K562 (cell line): ENCODE data around the gene CPTP. TPM values are rescaled to one million over a fixed set of nuclear protein-coding genes. Genes with fewer than 3 reads are reported as not detected.

Experiments
- ATAC-seq: fragments of 200-7000 bp; cut with Tn5 transposase; 3 replicates; pipeline ENCODE4 v1.9.1; 2020; ENCODE audit warnings: moderate library complexity
- BruUV-seq: library from RNA; stranded (reverse); fragments of 400-500 nt; replicated peaks from 2 replicates; lab custom pipeline; 2021; lab: Mats Ljungman, UMichigan
- CTCF ChIA-PET: fragments of 300-600 bp; formaldehyde crosslinking; extraction: SDS; loops from one replicate; lab custom pipeline; 2021; ENCODE audit warnings: low intra/inter-chr PET ratio; lab: Yijun Ruan, JAX
- POLR2A ChIA-PET: fragments of 300-600, 350-650 bp; sonication (Branson Sonifier 250); formaldehyde crosslinking; extraction: SDS; loops from one replicate; lab custom pipeline; 2021; ENCODE audit warnings: antibody characterized with exemption, inconsistent platforms; lab: Yijun Ruan, JAX
- DNase-seq, 4 experiments: peaks; one replicate each; pipeline versions ENCODE4 v3.0.0 to v3.0.0-alpha.2; 2011 to 2018; ENCODE audit warnings: low spot score in 3 of 4, mixed read lengths in 3 of 4; ENCODE audit errors: extremely low read depth in 1 of 4
- FAIRE-seq: peaks from 2 replicates; lab custom pipeline; 2011; peaks lifted over from hg19 to GRCh38; lab: Jason Lieb, UNC
- H2AFZ ChIP-seq: 2 replicates; pipeline ENCODE4 v1.6.0; 2011; ENCODE audit warnings: low read depth, low read length, control low read depth, inconsistent platforms
- H3K27ac ChIP-seq: fragments of 200-600 bp; 3 replicates; pipeline ENCODE4 v1.8.0; 2011; ENCODE audit warnings: low read depth, mild to moderate bottlenecking, control low read depth, inconsistent platforms, low read length, moderate library complexity, mixed read lengths; ENCODE audit errors: extremely low read depth
- H3K27me3 ChIP-seq, 2 experiments: fragments of 300-600 bp in 1 of 2; 2 replicates in 1 of 2; 3 replicates in 1 of 2; pipeline versions ENCODE4 v1.6.0 to v1.8.0; 2011; ENCODE audit warnings: inconsistent platforms in 2 of 2, low read length in 2 of 2, mild to moderate bottlenecking in 1 of 2, mixed read lengths in 1 of 2, moderate library complexity in 1 of 2; ENCODE audit not compliant: control insufficient read depth in 2 of 2, insufficient read depth in 2 of 2
- H3K36me3 ChIP-seq: fragments of 300-600 bp; 3 replicates; pipeline ENCODE4 v1.8.0; 2011; ENCODE audit warnings: mild to moderate bottlenecking, low read length, inconsistent platforms; ENCODE audit not compliant: control insufficient read depth, insufficient read depth
- H3K4me1 ChIP-seq, 2 experiments: fragments of 200-600 bp in 1 of 2; replicated peaks in 1 of 2; 2 replicates in 1 of 2; 3 replicates in 1 of 2; pipeline versions ENCODE4 v1.5.1 to v1.8.0; 2011; ENCODE audit warnings: inconsistent platforms in 2 of 2, low read length in 2 of 2, mild to moderate bottlenecking in 1 of 2, mixed read lengths in 1 of 2, moderate library complexity in 1 of 2; ENCODE audit not compliant: control insufficient read depth in 2 of 2, insufficient read depth in 2 of 2
- H3K4me2 ChIP-seq: 2 replicates; pipeline ENCODE4 v1.6.1; 2011; ENCODE audit warnings: low read length, control low read depth, inconsistent platforms, mixed read lengths; ENCODE audit not compliant: insufficient read depth
- H3K4me3 ChIP-seq: fragments of 200-600 bp; sonication (generic), shearing (Covaris generic); 2 replicates; pipeline ENCODE4 v1.5.1; 2016; ENCODE audit warnings: control low read depth, inconsistent platforms
- H3K79me2 ChIP-seq: fragments of 200-600 bp; 3 replicates; pipeline ENCODE4 v1.8.0; 2011; ENCODE audit warnings: low read length, inconsistent platforms; ENCODE audit not compliant: control insufficient read depth, insufficient read depth
- H3K9ac ChIP-seq, 2 experiments: 2 replicates each; pipeline versions ENCODE4 v1.6.0 to v1.6.1; 2011; ENCODE audit warnings: low read depth in 2 of 2, low read length in 2 of 2, control low read depth in 1 of 2, inconsistent platforms in 1 of 2, mild to moderate bottlenecking in 1 of 2, mixed read lengths in 1 of 2; ENCODE audit not compliant: insufficient read depth in 1 of 2
- H3K9me1 ChIP-seq: one replicate; pipeline ENCODE4 v1.6.0; 2011; ENCODE audit warnings: inconsistent platforms, mild to moderate bottlenecking, low read length, moderate library complexity; ENCODE audit not compliant: control insufficient read depth, insufficient read depth
- H3K9me3 ChIP-seq: replicated peaks from 2 replicates; pipeline ENCODE4 v1.5.1; 2011; ENCODE audit warnings: low read depth, low read length, inconsistent platforms; ENCODE audit not compliant: control insufficient read depth, insufficient read depth
- H4K20me1 ChIP-seq: replicated peaks from 2 replicates; pipeline ENCODE4 v1.6.1; 2011; ENCODE audit warnings: low read length, inconsistent platforms, mixed read lengths; ENCODE audit not compliant: control insufficient read depth, insufficient read depth
- ARID4B ChIP-seq: sonication (generic); formaldehyde crosslinking; IDR thresholded peaks from 2 replicates; pipeline ENCODE4 v1.8.0; 2022; ENCODE audit warnings: mild to moderate bottlenecking, missing genetic modification reagents
- ERF ChIP-seq: fragments of 450-650 bp; formaldehyde crosslinking; IDR thresholded peaks from 2 replicates; pipeline ENCODE4 v1.4.0; 2020; ENCODE audit warnings: mild to moderate bottlenecking, mixed read lengths
- FOXA3 ChIP-seq, 2 experiments: fragments of 450-650 bp in 1 of 2; sonication (generic) in 1 of 2; formaldehyde crosslinking; IDR thresholded peaks in 1 of 2; conservative IDR thresholded peaks in 1 of 2; 2 replicates each; pipeline versions ENCODE4 v1.4.0 to v1.8.0; 2020 to 2022; ENCODE audit warnings: mild to moderate bottlenecking in 2 of 2, missing genetic modification reagents in 1 of 2
- HDAC1 ChIP-seq, 2 experiments: fragments of 450-650 bp; IDR thresholded peaks; 2 replicates each; pipeline ENCODE4 v1.6.1; 2016 to 2017; ENCODE audit warnings: inconsistent platforms in 1 of 2, mild to moderate bottlenecking in 1 of 2, moderate library complexity in 1 of 2
- TAF1 ChIP-seq: IDR thresholded peaks from 2 replicates; pipeline ENCODE4 v1.6.1; 2011; ENCODE audit warnings: mild to moderate bottlenecking, low read length, moderate library complexity; ENCODE audit not compliant: insufficient read depth, control insufficient read depth, severe bottlenecking; ENCODE audit errors: extremely low read depth
- ZBTB1 ChIP-seq: sonication (generic); formaldehyde crosslinking; IDR thresholded peaks from 2 replicates; pipeline ENCODE4 v1.8.1; 2023; ENCODE audit warnings: missing genetic modification reagents, low read depth, mild to moderate bottlenecking, borderline replicate concordance
- ZNF511 ChIP-seq: sonication (generic); formaldehyde crosslinking; IDR thresholded peaks from 2 replicates; pipeline ENCODE4 v1.8.0; 2022; ENCODE audit warnings: mild to moderate bottlenecking, missing genetic modification reagents
- WGBS: fragments of 100-300 bp; shearing (Covaris generic); methylation state at CpG from one replicate; pipeline ENCODE4 v1.1.6; 2016; ENCODE audit warnings: low coverage, mixed read lengths; ENCODE audit not compliant: insufficient coverage; ENCODE audit errors: missing lambda C conversion rate; 5-methylcytosine and 5-hydroxymethylcytosine counted together
- in situ Hi-C: fragments of 300-500 bp; cut with MboI; formaldehyde crosslinking; loops from 4 replicates; pipeline ENCODE4 v1.15.0; 2018; ENCODE audit warnings: inconsistent platforms, mixed read lengths
- intact Hi-C: fragments of 100-400 bp; cut with micrococcal nuclease; formaldehyde crosslinking; loops from 2 replicates; pipeline ENCODE4 v1.14.2; 2022
- polyA plus RNA-seq, 8 experiments: library from polyadenylated mRNA; depleted of rRNA in 4 of 8; stranded (reverse) in 5 of 8; unstranded in 3 of 8; fragments of >200 nt; fragmentation: Nextera tagmentation in 2 of 8; fragmentation: Illumina TruSeq in 1 of 8; extraction: Ambion mirVana in 2 of 8; extraction: Trizol in 1 of 8; gene quantifications; 2 replicates each; pipeline versions ENCODE4 v1.2.1 to v1.2.3, GENCODE V29; 2011 to 2014; ENCODE audit warnings: inconsistent platforms in 1 of 8, missing spikeins in 1 of 8
- total RNA-seq, 7 experiments: library from RNA; depleted of rRNA in 6 of 7; stranded (reverse); fragments of >200 nt in 6 of 7; fragmentation: Illumina TruSeq in 2 of 7; extraction: Trizol in 2 of 7; gene quantifications; 2 replicates each; pipeline versions ENCODE4 v1.2.1 to v1.2.3, GENCODE V29; 2011 to 2021; ENCODE audit warnings: low replicate concordance in 1 of 7
- TF ChIP-seq, protein P1 (sequence below): sonication (generic); formaldehyde crosslinking; IDR thresholded peaks from 2 replicates; pipeline ENCODE4 v1.8.1; 2023; ENCODE audit warnings: mild to moderate bottlenecking, missing genetic modification reagents
- TF ChIP-seq, protein P2 (sequence below), 2 experiments: fragments of 150-350 bp in 1 of 2; IDR thresholded peaks; 2 replicates each; pipeline ENCODE4 v1.6.1; 2012 to 2016; ENCODE audit warnings: low read depth in 2 of 2, low read length in 2 of 2, mild to moderate bottlenecking in 1 of 2, moderate library complexity in 1 of 2

Gene CPTP
- total and polyA plus RNA-seq, 9 of the 15 experiments (the other 6 are each of a cell fraction or from before 2014, with no cell fraction given): 0.11 to 25.8 (median 3.5) TPM

GRCh38 chr1:1307261-1307922 is 17.2 kb upstream of the CPTP start:
- no peaks in the 10 kb centered on the region for H3K27me3 ChIP-seq
- H3K27ac ChIP-seq: peak overlapping the region; percentile 73; the same call in 2 of the 3 replicates
- TF ChIP-seq ZBTB1 (CRISPR knock-in tag): peak; percentile 69; the same call in 1 of the 2 replicates
- TF ChIP-seq ZNF511 (CRISPR knock-in tag): peak; percentile 63; the same call in 1 of the 2 replicates
- 0 out of 4 replicates have a peak, but pooled peaks of 1 of the 2 experiments have one; percentile 30 for TF ChIP-seq FOXA3 (CRISPR knock-in tag; conservative IDR thresholded peaks at IDR 0.05 in 1 of 2, IDR thresholded peaks at IDR 0.05 in 1 of 2)
- TF ChIP-seq TAF1: peak; percentile 15
- TF ChIP-seq, protein P1, sequence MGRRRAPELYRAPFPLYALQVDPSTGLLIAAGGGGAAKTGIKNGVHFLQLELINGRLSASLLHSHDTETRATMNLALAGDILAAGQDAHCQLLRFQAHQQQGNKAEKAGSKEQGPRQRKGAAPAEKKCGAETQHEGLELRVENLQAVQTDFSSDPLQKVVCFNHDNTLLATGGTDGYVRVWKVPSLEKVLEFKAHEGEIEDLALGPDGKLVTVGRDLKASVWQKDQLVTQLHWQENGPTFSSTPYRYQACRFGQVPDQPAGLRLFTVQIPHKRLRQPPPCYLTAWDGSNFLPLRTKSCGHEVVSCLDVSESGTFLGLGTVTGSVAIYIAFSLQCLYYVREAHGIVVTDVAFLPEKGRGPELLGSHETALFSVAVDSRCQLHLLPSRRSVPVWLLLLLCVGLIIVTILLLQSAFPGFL: 0 out of 2 replicates have a peak, but pooled peaks have one; percentile 50
- TF ChIP-seq, protein P2, sequence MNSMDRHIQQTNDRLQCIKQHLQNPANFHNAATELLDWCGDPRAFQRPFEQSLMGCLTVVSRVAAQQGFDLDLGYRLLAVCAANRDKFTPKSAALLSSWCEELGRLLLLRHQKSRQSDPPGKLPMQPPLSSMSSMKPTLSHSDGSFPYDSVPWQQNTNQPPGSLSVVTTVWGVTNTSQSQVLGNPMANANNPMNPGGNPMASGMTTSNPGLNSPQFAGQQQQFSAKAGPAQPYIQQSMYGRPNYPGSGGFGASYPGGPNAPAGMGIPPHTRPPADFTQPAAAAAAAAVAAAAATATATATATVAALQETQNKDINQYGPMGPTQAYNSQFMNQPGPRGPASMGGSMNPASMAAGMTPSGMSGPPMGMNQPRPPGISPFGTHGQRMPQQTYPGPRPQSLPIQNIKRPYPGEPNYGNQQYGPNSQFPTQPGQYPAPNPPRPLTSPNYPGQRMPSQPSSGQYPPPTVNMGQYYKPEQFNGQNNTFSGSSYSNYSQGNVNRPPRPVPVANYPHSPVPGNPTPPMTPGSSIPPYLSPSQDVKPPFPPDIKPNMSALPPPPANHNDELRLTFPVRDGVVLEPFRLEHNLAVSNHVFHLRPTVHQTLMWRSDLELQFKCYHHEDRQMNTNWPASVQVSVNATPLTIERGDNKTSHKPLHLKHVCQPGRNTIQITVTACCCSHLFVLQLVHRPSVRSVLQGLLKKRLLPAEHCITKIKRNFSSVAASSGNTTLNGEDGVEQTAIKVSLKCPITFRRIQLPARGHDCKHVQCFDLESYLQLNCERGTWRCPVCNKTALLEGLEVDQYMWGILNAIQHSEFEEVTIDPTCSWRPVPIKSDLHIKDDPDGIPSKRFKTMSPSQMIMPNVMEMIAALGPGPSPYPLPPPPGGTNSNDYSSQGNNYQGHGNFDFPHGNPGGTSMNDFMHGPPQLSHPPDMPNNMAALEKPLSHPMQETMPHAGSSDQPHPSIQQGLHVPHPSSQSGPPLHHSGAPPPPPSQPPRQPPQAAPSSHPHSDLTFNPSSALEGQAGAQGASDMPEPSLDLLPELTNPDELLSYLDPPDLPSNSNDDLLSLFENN (IDR thresholded peaks at IDR 0.05; ENCODE audit: low read depth in 2 of 2, low read length in 2 of 2): no peak
- TF ChIP-seq ERF: 0 out of 2 replicates have a peak, but pooled peaks have one; percentile 30
- no peak for TF ChIP-seq ARID4B (CRISPR knock-in tag)
- TF ChIP-seq HDAC1 (IDR thresholded peaks at IDR 0.05): peak in 1 of 2 experiments; percentile 68; a peak in 1 of 4 replicates

More at GRCh38 chr1:1307261-1307922, 17.2 kb upstream of the CPTP start:
- ATAC-seq (peak; percentile 15), FAIRE-seq (no peak), DNase-seq (peak; percentile 64 to 75 (median 70))
- Histone ChIP-seq H3K36me3 (peaks cover 36% of the 10 kb centered on the region), H4K20me1 (peaks cover 27% of the 10 kb centered on the region), H3K9ac (peak overlapping the region; percentile 69 to 97), H3K4me1 (peaks cover 41 to 96% of the 10 kb centered on the region in 2 experiments), H3K4me2 (peak overlapping the region; percentile 75), H3K9me3 (no peaks in the 10 kb centered on the region), H3K79me2 (peaks cover 54% of the 10 kb centered on the region), H3K9me1 (peaks cover 5% of the 10 kb centered on the region), H2AFZ (peak overlapping the region; percentile 53; the same call in 1 of the 2 replicates), H3K4me3 (peak overlapping the region; percentile 94)
- BruUV-seq: no TSS peak
- WGBS: 2% methylated on average over 38 of the region's 83 CpGs
- ChIA-PET CTCF (no interaction called here), POLR2A (interaction anchor here (1.0 kb wide), 1 partner anchor 86 kb away, joined by 3 read pairs; no protein-coding TSS in a partner anchor)
- intact Hi-C loops (loop anchor here (5.0 to 10.0 kb wide), 2 partner anchors 70 to 917 kb away; partner anchors contain the start of genes AURKAIP1 and SKI), in situ Hi-C loops (no loop called here)
